ENCODE measurements around the gene ELF1.
"Not testable (repeated sequence)": the region's sequence is repeated elsewhere in the genome, so short reads cannot be mapped to it uniquely, and the experiment has no call there.

Gene ELF1

DNA sequence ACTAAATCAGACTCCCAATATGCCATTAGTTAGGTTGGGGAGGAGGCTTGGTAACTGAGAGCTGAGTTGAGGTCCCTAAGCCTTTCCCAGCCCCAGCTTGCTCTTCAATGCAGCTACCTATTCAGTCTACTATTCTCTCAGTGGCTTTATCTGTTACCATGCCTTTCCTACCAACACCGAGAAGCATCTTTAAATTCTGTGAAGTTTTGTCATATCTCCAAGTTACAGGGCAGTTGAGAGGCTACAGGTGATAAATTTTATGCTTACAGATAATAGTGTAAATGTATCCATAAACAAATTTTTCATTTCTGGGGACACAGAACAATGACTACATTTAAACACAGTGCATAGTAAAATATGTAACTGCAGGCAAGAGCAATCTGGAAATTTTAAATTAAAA is 110.6 kb downstream of the ELF1 start:
- DNase-seq (ENCODE audit: low read depth in 1 of 2, low spot score in 1 of 2): no peak
- Histone ChIP-seq H3K27ac (replicated peaks) (no peak overlapping the region), H3K4me3 (replicated peaks; ENCODE audit: insufficient read depth, low read length) (no peak overlapping the region), H3K27me3 (ENCODE audit: insufficient read depth, poor library complexity, severe bottlenecking) (no peaks in the 10 kb centered on the region)
- TF ChIP-seq CTCF (IDR thresholded peaks at IDR 0.05; ENCODE audit: insufficient read depth, low read length) (no peak), SPI1 (IDR thresholded peaks at IDR 0.05; ENCODE audit: borderline replicate concordance, low read depth) (no peak)

DNA sequence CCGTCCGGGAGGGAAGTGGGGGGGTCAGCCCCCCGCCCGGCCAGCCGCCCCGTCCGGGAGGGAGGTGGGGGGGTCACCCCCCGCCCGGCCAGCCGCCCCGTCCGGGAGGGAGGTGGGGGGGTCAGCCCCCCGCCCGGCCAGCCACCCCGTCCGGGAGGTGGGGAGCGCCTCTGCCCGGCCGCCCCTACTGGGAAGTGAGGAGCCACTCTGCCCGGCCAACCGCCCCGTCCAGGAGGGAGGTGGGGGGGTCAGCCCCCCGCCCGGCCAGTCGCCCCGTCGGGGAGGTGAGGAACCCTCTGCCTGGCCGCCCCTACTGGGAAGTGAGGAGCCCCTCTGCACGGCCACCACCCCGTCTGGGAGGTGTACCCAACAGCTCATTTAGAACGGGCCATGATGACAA is 118.1 kb downstream of the ELF1 start:
- not testable (repeated sequence) for H3K4me3 ChIP-seq (replicated peaks; ENCODE audit: insufficient read depth, low read length); H3K27ac ChIP-seq (replicated peaks); DNase-seq (ENCODE audit: low read depth in 1 of 2, low spot score in 1 of 2); H3K27me3 ChIP-seq (ENCODE audit: insufficient read depth, poor library complexity, severe bottlenecking)

DNA sequence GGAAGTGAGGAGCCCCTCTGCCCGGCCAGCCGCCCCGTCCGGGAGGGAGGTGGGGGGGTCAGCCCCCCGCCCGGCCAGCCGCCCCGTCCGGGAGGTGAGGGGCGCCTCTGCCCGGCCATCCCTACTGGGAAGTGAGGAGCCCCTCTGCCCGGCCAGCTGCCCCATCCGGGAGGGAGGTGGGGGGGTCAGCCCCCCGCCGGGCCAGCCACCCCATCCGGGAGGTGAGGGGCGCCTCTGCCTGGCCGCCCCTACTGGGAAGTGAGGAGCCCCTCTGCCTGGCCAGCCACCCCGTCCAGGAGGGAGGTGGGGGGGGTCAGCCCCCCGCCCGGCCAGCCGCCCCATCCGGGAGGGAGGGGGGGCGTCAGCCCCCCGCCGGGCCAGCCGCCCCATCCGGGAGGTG is 118.5 kb downstream of the ELF1 start:
- DNase-seq (ENCODE audit: low read depth in 1 of 2, low spot score in 1 of 2); H3K27ac ChIP-seq (replicated peaks); H3K4me3 ChIP-seq (replicated peaks; ENCODE audit: insufficient read depth, low read length); H3K27me3 ChIP-seq (ENCODE audit: insufficient read depth, poor library complexity, severe bottlenecking): not testable (repeated sequence)

DNA sequence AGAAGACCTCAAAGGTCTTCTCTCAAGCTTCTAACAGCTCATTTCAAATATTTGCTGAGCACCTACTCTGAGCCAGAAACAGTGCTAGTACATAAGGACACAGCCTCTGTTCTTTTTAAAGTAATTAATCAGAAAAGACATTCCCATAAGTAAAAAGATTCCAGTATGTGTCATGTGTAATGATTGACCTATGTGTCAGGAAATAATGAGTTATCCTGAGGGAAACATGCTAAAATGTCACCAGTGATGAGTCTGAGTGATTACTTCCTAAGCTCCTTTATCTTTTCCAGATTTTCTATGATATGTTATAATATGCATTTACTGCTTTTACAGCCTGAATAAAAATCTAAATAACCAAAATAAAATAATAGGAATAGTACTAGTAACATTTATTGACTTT is 122.1 kb downstream of the ELF1 start:
- TF ChIP-seq POLR2AphosphoS5 (IDR thresholded peaks at IDR 0.05; ENCODE audit: low read depth) (no peak), SPI1 (IDR thresholded peaks at IDR 0.05; ENCODE audit: borderline replicate concordance, low read depth) (no peak), GABPA (IDR thresholded peaks at IDR 0.05; ENCODE audit: low read depth) (no peak), CTCF (IDR thresholded peaks at IDR 0.05; ENCODE audit: insufficient read depth, low read length) (no peak)
- TF ChIP-seq, protein P1, sequence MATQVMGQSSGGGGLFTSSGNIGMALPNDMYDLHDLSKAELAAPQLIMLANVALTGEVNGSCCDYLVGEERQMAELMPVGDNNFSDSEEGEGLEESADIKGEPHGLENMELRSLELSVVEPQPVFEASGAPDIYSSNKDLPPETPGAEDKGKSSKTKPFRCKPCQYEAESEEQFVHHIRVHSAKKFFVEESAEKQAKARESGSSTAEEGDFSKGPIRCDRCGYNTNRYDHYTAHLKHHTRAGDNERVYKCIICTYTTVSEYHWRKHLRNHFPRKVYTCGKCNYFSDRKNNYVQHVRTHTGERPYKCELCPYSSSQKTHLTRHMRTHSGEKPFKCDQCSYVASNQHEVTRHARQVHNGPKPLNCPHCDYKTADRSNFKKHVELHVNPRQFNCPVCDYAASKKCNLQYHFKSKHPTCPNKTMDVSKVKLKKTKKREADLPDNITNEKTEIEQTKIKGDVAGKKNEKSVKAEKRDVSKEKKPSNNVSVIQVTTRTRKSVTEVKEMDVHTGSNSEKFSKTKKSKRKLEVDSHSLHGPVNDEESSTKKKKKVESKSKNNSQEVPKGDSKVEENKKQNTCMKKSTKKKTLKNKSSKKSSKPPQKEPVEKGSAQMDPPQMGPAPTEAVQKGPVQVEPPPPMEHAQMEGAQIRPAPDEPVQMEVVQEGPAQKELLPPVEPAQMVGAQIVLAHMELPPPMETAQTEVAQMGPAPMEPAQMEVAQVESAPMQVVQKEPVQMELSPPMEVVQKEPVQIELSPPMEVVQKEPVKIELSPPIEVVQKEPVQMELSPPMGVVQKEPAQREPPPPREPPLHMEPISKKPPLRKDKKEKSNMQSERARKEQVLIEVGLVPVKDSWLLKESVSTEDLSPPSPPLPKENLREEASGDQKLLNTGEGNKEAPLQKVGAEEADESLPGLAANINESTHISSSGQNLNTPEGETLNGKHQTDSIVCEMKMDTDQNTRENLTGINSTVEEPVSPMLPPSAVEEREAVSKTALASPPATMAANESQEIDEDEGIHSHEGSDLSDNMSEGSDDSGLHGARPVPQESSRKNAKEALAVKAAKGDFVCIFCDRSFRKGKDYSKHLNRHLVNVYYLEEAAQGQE (IDR thresholded peaks at IDR 0.05; ENCODE audit: insufficient replicate concordance, low read depth): no peak
- H3K27ac ChIP-seq (replicated peaks): no peak overlapping the region
- no peak for DNase-seq (ENCODE audit: low read depth in 1 of 2, low spot score in 1 of 2)
- H3K27me3 ChIP-seq (ENCODE audit: insufficient read depth, poor library complexity, severe bottlenecking): no peaks in the 10 kb centered on the region
- no peak overlapping the region for H3K4me3 ChIP-seq (replicated peaks; ENCODE audit: insufficient read depth, low read length)

- no peaks in the 10 kb centered on the region for H3K27me3 ChIP-seq (ENCODE audit: insufficient read depth, poor library complexity, severe bottlenecking)
- H3K4me3 ChIP-seq (replicated peaks; ENCODE audit: insufficient read depth, low read length): no peak overlapping the region
- no peak for TF ChIP-seq GABPA (IDR thresholded peaks at IDR 0.05; ENCODE audit: low read depth)
- TF ChIP-seq POLR2AphosphoS5 (IDR thresholded peaks at IDR 0.05; ENCODE audit: low read depth): no peak
- TF ChIP-seq, protein P1 (IDR thresholded peaks at IDR 0.05; ENCODE audit: insufficient replicate concordance, low read depth): no peak
- TF ChIP-seq SPI1 (IDR thresholded peaks at IDR 0.05; ENCODE audit: borderline replicate concordance, low read depth): no peak
- TF ChIP-seq CTCF (IDR thresholded peaks at IDR 0.05; ENCODE audit: insufficient read depth, low read length): no peak
- DNase-seq (ENCODE audit: low read depth in 1 of 2, low spot score in 1 of 2): no peak
- no peak overlapping the region for H3K27ac ChIP-seq (replicated peaks)
Measured at GRCh38 chr13:40895227-40896184, 123.6 kb downstream of the ELF1 start.

GRCh38 chr13:40893573-40893972 is 125.5 kb downstream of the ELF1 start:
- not testable (repeated sequence) for H3K27me3 ChIP-seq (ENCODE audit: insufficient read depth, poor library complexity, severe bottlenecking); H3K27ac ChIP-seq (replicated peaks); DNase-seq (ENCODE audit: low read depth in 1 of 2, low spot score in 1 of 2); H3K4me3 ChIP-seq (replicated peaks; ENCODE audit: insufficient read depth, low read length)

Measured in HL-60 (cell line).